GM12874 (cell line): ENCODE measurements around the gene SF1.

Experiments
- TF ChIP-seq, protein P1 (sequence below): IDR thresholded peaks from 2 replicates; pipeline ENCODE4 v1.5.1; 2011; ENCODE audit warnings: low read depth, mild to moderate bottlenecking, control low read depth, low read length, moderate library complexity; ENCODE audit not compliant: insufficient read depth

SF1 gene

DNA sequence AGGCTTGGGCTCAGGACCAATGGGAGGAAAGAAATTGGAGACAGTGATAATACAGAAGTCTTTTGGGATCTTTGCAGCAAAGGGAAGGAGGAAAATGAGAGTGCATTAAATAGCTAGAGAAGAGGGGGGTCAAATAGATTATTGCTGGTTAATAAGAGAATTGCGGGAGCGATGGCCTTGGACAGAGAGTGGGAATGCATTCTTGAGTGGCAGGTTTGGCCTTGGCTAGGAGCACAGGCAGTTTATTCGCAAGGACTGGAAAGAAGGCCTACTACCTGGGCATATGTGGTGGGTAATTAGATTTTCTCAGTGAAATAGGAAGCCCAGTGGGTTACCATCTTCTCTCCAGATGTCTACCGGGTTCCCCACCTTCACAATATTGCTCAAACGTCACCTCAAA is 35.5 kb upstream of the SF1 start:
- TF ChIP-seq, protein P1, sequence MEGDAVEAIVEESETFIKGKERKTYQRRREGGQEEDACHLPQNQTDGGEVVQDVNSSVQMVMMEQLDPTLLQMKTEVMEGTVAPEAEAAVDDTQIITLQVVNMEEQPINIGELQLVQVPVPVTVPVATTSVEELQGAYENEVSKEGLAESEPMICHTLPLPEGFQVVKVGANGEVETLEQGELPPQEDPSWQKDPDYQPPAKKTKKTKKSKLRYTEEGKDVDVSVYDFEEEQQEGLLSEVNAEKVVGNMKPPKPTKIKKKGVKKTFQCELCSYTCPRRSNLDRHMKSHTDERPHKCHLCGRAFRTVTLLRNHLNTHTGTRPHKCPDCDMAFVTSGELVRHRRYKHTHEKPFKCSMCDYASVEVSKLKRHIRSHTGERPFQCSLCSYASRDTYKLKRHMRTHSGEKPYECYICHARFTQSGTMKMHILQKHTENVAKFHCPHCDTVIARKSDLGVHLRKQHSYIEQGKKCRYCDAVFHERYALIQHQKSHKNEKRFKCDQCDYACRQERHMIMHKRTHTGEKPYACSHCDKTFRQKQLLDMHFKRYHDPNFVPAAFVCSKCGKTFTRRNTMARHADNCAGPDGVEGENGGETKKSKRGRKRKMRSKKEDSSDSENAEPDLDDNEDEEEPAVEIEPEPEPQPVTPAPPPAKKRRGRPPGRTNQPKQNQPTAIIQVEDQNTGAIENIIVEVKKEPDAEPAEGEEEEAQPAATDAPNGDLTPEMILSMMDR, result no peak

DNA sequence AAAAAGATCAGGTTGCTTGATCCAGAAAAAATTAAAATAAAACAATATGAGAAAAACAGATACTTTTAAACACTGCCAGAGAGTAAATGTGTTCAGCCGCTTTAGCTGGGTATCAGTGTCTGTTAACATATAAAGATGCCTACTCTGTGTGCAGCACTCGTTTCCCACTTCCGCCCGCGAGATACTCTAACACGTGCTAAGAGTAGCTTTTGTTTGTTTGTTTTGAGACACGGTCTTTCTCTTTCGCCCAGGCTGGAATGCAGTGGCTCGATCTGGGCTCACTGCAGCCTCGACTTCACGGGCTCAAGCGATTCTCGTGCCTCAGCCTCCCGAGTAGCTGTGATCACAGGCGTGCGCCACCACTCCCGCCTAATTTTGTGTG is 32.5 kb upstream of the SF1 start:
- TF ChIP-seq, protein P1, result no peak

DNA sequence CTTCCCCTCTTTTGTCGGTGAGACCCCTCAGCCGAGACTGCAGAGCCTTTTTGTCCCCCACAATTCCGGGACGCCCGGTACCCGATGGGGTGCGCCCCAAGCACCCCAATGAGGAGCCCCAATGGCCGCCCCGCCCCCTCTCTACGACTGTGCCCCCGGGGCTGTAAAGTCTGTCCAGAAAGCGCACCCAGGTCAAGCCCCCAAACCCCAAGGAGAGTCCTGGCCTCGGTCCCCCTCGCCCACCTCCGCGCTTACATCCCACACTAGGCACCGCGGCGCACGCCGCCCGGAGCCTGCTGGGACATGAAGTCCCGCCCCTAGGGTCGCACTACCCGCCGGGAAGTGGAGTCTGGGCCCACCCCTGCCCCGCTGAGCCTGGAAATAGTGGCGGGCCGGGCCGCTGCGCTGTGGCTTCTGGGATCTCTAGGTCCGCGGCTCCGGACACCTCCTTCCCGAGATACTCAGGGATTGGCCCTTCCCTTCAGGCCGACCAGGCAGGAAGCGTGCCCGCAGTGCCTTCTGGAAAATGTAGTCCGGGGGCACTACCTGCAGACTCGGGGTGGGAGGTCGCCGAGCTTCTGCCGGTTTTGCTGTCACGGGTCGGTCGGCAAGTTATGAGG is 32.0 kb upstream of the SF1 start, which contains the start of gene MEN1:
Gene MEN1, minus strand, starts transcription at position 281 of the 620 bp plus-strand sequence. CDS start 442 bp downstream, outside the sequence.
- TF ChIP-seq, protein P1, result no peak

DNA sequence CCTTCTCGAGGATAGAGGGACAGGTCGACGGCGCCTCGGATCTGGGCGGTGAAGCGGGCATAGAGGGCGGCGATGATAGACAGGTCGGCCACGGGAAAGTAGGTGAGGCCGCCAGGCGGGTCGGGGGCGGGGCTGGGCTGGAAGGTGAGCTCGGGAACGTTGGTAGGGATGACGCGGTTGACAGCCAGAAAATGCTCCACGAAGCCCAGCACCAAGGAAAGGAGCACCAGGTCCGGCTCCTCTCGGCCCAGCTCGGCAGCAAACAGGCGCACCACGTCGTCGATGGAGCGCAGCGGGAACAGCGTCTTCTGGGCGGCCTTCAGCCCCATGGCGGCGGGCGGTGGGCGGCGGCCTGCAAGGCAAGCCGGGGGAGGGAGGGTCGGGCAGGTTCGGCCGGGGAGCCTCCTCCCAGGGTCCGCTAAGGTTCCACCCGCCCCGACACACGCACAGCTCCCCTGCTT is 31.5 kb upstream of the SF1 start:
- TF ChIP-seq, protein P1, result no peak

DNA sequence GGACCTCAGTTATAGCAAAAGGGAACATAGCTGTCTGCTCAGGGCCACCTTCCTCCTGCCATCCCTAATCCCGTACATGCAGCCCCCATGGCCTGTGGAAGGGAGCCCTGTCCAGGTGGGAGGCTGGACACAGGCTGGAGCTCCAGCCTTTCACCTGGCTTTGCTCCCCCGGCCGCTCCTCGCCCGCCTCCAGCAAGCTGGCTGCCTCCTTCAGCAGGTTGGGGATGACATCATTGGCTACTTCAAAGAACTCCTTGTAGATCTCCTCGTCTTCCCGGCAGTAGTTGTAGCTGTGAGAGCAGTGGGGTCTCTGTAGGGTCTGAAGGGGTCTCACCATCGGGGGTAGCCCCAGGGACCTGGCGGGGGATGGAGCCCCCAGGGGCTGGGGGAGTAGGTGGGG is 27.1 kb upstream of the SF1 start:
- TF ChIP-seq, protein P1, result no peak

DNA sequence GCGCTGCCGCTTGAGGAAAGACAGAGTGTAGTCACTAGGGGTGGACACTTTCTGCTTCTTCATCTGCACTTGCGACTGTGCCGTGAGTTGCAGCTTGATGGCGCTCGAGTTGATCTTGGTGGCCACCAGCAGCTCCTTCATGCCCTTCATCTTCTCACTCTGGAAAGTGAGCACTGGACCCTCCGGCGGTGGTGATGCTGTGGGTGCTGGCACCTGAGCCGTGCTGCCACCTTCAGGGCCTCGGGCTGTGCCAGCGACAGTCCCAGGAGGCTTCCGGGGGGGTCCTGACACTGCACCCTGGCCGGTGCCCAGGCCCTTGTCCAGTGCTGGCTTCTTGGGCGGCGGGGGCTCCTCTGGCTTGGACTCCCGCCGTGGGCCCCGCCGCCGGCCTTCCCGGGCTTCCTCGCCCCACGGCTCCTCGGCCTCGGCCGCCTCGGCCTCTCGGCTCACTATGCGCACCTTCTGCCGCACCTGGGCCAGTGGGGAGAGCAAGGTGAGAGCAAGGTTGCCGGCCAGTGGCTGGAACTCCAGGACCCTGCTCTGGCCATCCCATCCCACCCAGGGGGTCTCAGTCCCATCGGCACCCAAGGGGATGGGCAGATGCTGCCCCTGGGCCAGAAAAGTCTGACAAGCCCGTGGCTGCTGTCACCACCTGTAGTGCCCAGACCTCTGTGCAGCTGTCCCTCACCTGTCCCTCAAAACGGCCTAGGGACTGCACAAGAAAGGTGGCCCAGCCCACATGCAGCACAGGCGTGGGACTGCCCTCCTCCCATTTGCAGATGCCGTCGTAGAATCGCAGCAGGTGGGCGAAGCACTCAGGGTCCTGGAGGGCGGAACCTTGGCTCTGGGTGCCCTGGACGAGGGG is 26.2 kb upstream of the SF1 start:
- TF ChIP-seq, protein P1, result no peak

DNA sequence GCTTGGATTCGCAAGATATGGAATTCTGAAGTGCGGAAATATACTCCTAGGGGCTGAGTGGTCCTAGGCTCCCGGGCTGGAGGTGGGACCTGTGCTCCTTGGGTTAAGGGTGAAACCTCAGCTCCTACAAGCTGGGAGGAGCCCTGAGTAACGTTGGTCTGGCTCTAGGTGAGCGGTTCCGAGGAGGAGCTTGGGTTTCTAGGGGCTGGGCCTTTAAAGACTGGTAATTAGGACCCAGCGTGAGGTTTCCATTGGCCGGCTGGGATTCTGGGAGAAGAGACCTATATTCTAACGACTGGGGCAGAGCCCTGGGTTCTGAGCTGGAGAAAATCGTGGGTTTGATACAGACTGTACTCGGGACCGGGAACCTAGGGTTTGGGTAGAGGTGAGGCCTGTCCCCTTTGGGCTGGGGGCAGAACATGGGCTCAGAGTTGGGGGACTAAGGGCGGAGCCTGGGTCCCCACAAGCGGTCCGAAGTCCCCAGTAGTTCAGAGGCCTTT is 25.6 kb upstream of the SF1 start:
- TF ChIP-seq, protein P1, result no peak
